Raji (cell line): ENCODE measurements around the gene HHIPL1.

Source experiments
- POLR2A ChIP-seq: IDR thresholded peaks from 2 replicates; pipeline ENCODE4 v1.6.1; 2011; ENCODE audit warnings: low read depth, low read length, control low read depth; ENCODE audit not compliant: insufficient read depth

Gene HHIPL1

DNA sequence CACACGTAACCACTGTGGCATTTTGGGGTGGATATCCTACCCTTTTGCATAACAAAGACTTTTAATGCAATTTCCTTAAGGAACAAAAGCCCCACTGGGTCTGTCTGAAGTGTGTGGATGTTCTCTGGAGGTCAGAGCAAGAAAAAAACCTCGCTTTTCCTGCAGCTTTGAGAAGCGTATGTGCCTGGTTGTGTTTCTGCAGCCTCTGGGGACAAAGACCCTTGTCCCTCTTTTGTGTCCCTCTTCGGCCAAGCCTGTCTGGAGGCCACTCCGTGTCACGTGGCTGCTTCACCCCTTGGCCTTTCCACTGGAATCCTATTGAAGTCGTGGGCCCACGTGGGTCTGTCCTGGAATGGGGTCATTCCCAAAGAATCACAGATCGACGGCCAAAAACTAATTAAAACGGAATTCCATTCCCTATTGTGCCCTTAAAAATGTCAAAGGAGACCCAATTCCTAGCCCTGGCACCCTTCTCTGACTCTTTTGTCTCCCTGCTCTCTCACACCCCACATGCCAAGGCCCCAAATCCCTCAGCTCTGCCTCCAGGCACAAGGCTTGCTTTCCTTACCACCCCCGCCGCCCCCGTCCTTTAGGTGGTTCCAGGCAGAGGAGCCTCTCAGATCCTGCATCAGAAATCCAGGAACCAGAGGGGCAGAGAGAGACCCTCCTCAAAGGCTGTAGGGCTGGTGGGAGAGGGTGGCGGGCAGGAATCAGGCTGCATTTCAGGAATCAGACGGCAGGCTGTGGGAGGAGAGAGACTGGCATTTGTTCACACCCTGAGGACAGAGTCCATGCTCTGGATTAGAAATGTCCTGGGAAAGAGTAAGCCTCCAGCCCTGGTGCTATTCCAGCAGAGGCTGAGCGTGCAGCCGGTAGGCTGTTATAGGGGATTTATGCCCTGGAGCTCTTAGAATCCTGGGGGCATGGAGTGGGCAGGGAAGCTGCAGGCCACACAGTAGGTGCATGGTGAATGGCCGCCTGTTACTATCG, 26.6 kb downstream of the HHIPL1 start:
- TF ChIP-seq POLR2A = no peak

DNA sequence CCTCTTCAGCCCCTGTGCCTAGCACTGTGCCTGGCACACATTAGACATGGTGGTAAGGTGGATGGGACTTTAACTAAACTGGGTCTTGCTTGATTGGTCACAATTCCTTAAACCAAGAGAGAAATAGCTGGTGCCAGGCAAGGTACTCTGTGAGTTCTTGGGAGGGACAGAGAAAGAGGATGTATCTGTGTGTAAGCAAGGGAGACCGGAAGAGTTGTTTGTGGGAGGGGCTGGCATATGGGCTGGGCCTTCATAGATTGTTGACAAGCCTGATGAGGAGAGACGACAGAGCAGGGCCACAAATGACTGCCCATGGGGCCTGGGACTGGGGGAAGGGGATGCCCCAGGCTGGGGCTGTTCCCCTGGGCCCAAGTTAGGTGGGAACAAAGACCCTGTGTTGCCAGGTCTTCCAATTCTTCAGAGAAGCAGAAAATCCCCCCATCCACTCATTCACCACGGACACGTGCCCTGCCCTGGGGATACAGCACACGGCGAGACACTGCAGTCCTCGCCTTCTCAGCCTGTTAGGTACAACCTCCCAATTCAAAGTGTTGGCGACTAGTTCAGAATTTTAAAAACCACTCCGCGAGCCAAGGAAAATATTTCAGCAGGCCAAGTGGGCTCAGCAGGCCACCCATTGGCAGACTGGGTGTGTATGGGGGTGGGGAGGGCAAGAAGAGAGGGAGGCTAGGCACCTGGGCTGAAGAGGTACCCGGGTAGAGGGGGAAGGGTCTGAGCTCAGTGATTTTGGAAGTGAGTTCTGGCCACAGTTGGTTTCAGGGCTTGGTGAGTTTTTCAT, 27.8 kb downstream of the HHIPL1 start:
- no peak for TF ChIP-seq POLR2A

DNA sequence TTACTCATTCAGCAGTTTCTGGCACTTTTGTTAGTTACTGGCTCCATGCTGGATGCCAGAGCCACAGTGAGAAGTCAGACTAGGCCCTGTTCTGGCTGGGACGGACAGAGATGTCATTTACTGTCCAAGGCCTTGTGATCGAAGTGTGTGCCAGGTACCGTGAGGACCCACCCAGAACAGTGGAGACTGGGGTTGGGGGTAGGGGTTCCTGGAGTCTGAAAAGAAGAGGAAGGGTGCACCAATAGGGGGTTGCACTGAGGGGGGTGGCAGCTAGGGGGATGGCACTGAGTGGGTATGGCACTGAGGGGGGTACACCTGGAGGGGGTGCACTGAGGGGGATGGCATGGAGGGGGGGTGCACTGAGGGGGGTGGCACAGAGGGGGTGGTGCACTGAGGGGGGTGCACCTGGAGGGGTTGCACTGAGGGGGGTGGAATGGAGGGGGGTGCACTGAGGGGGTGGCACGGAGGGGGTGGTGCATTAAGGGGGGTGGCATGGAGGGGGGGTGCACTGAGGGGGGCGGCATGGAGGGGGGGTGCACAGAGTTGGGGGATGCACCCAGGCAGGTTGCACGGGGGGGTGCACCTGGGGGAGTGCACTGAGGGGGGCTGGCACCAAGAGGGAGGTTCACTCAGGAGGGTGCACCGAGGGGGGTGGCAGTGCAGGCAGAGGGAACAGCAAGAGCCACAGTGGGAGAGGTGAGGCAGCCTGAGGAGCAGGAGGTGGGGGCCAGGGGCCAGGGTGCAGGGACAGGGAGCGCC, 28.6 kb downstream of the HHIPL1 start:
- TF ChIP-seq POLR2A = no peak

DNA sequence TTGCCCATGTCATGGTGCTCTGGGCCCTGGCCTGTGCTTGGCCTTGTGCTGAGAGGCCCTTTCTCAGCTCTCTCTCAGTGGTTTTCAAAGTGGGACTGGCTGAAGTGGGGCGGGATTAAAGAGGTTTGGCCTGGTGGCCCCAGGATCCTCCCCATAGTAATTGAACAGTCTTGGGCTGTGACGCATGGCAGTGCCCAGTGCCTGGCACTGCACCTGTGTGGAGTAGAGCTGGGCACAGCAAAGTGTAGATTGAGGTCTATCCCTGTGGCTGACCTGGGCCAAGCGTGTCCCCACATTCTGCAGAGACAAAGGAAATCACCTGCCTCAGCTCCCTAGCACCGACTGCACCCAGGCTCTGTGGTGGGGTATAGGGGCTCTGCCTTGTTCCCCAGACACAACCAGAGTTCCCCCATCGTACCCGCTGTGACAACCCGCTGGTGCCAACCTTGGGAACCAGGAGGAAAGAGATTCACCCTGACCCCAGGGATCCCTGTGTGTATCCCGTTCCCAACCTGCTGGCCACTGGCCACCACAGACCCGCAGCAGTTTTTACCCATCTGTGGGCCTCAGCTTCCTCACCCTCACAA, 29.2 kb downstream of the HHIPL1 start:
- no peak for TF ChIP-seq POLR2A

DNA sequence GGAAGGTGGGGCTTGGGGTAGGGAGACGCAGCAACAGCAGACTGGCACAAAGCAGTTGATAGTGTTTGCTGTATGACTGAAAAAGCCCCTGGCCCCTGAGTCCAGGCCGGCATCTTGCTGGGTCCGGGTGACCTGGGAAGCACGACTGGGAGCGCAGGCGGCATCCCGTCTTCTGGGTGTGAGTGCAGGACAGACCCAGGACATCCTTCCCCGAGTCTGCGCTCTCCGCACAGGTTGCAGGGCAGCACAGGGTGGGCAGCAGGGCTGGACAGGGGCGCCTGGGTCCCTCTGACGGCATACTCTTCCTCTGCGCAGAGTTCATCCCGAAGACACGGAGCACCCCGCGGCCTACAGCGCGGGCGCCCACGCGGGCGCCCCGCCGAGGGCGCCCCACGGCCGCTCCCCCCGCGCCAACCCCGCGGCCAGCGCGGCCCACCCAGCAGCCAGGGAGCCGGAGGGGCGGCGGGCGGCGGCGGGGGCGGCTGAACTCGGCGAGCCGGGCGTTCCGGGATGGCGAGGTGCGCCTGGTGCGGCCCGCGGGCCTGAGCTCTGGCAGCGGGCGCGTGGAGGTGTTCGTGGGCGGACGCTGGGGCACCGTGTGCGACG, 29.9 kb downstream of the HHIPL1 start:
- TF ChIP-seq POLR2A = no peak

DNA sequence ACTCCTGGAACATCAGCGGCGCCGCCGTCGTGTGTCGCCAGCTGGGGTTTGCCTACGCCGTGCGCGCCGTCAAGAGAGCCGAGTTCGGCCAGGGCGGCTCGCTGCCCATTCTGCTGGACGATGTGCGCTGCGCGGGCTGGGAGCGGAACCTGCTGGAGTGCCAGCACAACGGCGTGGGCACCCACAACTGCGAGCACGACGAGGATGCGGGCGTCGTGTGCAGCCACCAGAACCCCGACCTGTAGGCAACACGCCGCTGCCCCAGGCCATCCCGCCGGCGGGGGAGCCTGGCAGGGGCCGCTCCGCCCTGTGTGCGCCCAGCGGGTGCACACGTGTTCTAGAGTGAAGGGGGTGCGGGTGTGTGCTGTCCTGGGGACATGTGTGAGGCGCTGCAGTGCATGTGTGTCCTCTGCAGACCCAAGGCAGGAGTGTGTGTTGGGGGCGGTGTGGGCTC, 30.5 kb downstream of the HHIPL1 start:
- TF ChIP-seq POLR2A = no peak

DNA sequence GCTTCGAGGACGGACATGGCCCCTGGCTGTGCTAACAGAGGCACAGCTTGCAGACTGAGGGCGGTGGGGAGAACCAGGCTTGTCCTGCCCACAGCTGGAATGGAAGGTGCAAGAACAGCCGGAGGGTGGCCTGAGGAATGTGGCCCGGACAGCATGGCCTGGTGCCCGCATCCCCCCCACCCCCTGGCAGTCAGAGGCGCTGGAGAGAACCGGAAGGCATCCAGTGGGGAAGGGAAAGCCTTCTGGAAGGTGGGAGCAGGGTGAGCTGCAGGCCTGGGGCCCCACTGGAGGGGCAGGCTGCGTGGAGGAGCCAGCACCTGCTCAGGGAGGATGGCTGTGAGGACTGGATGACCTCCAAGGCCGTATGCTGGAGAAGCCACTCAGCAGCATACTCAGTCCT, 31.0 kb downstream of the HHIPL1 start:
- no peak for TF ChIP-seq POLR2A

DNA sequence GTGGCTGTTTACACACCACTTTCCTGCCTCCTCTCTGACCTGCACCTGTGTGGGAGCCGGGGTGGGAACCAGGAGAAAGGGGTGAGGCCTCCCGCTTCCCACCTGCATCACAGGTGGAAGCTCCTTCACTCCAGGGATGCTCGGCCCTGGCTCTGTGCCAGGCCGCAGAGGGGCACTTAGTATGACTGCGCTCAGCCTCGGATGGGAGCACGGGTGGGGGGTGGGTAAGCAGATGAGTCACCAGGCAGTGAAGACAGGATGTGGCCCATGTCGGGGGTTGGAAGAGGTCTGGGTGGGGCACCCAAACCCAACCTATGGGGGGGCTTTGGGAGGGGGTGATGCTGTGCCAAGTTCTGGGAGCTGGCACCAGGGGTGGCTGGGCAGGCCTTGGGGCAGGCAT, 31.7 kb downstream of the HHIPL1 start:
- TF ChIP-seq POLR2A = no peak

DNA sequence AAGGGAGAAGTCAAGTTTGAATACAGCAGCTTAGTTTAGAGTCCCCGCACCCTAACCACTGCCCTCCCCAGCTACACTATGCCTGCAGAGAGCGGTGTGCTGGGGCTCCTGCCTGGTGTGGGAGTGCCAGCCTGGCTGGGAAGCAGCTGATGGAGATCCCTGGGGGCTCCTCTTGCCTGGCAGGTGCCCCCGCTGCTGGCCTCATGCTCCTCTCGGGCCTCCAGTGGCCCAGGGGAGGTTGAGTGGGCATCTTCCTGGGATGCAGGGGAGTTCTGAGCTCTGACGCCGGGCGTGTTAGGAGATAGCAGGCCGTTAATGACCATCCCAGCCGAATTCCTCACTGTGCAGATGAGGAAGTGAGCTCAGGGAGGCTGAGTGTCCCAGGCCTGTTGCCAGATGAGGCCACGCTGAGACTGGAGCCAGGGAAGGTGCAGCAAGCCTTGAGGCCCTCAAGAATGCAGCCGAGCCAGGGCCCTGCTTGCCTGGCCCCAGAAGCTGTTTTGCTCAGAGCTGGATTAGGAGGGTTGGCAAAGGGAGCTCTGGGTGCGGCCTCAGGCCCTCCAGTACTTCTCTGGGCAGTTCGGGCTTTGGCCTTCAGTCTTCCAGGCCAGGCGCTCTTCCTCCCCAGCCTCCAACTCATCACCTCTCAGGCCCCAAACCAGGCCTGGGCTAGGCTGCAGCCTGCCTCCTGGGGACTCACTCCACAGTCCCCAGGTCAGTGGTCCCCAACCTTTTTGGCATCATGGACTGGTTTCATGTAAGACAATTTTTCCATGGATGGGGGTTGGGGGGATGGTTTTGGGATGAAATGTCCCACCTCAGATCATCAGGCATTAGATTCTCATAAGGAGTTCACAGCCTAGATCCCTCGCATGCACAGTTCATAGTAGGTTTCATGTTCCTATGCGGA, 32.6 kb downstream of the HHIPL1 start:
- TF ChIP-seq POLR2A = no peak

DNA sequence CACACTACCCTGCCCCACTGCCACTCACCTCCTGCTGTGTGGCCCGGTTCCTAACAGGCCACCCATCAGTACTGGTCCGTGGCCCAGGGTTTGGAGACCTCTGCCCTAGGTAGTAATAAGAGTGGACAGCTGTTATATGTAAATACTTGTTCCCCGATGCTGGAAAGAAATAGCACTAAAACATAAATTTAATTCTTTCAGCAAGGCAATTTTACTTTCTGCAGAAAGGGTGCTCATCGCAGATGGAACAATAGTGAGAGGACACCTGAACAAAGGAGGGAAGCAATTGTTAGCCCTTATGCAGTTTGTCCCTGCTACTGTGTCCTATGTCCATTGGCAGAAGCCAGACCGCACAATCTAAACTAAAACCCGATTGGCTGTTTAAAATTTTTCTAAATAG, 33.3 kb downstream of the HHIPL1 start:
- no peak for TF ChIP-seq POLR2A

DNA sequence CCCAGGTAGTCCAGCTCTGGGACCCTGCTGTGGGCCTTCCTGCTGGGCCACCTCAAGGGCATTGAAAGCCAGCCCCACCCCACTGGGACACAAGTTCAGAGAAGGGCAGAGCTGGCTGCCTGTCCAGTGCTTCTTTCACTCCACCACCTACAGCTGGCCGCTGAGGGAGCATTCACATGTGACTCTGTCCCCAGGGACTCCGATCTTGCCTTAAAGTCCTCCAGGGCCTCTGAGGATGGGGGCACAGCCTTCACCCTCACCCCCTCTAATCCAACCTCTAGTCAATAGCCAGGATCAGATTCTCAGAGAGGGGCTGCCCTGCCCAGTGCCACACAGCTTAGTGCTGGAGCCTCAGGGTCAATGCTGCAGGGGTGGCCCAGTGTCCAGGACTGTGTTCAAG, 34.2 kb downstream of the HHIPL1 start:
- TF ChIP-seq POLR2A = no peak

DNA sequence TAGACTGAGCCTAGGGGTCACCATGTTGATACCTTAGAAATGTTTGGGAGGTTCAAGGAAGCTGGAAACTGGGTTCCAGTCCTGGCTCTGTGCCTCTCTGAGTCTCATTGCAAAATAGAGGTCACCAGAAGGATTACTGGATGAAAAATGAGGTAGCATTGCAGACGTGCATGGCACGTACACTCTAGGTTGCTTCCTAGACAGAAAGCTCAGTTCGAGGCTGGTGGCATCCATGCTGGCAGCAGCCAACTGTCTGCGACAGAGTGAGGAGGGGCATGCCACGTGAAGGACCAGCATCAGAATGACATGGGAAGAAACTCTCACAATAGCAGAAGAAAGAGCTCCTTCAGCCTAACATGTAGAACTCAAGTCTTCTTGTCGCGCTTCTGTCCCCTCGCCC, 34.6 kb downstream of the HHIPL1 start:
- TF ChIP-seq POLR2A = no peak

DNA sequence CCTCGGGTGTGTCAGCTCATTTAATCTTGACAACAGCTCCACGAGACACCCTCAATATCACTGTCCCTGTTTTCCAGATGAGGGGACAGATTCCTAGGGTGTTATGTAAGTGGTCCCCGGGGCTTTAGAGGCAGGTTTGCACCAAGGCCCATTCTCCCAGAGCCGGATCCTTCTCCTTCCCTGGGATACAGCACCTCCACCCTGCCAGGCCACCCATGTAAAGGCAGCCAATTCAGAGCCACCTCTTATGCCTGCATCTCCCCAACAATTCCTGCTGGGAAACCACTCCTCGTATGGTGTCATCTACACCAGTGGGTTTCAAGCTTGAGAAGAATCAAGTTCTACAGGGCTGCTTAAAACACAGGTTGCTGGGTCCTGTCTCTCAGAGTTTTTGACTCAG, 35.1 kb downstream of the HHIPL1 start:
- no peak for TF ChIP-seq POLR2A
